ENCODE data around the gene SNAP25.

SNAP25 gene

GRCh38 chr20:10319855-10320254 lies 101.2 kb downstream of the SNAP25 start:
- no peak for TF ChIP-seq CTCF (IDR thresholded peaks at IDR 0.05; ENCODE audit: control extremely low read depth, extremely low read depth, low read depth, missing control alignments)
- DNase-seq (ENCODE audit: extremely low spot score): no peak
- ChIA-PET CTCF (no interaction called here), POLR2A (no interaction called here)

GRCh38 chr20:10321138-10321717 lies 102.6 kb downstream of the SNAP25 start:
- TF ChIP-seq CTCF (IDR thresholded peaks at IDR 0.05; ENCODE audit: control extremely low read depth, extremely low read depth, low read depth, missing control alignments): no peak
- CTCF ChIA-PET: no interaction called here
- POLR2A ChIA-PET: no interaction called here
- no peak for DNase-seq (ENCODE audit: extremely low spot score)

DNA sequence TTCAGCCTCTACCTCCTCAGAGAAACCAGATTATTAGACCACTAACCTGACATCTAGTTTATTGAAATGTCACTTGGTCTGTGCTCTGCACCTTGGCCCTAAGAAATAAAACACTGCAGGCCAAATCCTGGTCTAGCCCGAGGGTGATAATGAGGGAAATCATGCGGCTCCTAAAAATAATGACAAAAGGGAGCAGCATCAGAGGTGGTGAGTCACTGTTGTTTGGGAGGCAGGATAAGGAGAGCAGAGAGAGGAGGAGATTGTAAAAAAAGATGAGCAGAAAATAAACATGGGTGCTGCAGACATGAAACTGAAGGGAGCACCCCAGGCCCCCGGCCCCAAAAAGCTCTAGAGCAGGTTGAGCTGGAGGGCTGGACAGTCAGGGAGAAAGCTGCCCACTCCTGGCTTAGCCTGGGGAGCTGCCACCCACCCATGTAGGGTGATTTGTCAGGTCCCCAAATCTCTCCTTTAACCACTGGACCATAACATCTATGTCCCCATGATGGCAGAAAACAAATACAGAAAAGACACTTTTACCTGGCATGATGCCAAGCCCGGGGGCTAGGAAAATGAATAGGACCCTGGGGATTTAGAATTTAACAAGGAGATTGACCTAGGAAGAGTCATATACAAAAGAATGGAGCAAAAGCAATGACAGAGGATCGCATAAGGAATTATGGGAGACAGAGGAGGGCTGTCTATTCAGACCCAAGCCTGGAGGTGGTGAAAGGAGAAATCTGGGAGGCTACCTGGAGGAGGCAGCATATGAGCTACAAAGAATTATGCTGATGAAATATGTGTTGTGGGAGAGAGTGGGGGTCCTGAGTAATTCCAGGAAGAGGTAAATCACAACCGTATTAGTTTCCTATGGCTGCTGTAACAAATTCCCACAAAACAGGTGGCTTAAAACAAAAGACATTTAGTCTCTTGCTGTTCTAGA lies 103.7 kb downstream of the SNAP25 start:
- TF ChIP-seq CTCF (IDR thresholded peaks at IDR 0.05; ENCODE audit: control extremely low read depth, extremely low read depth, low read depth, missing control alignments): no peak
- no peak for DNase-seq (ENCODE audit: extremely low spot score)
- ChIA-PET CTCF (no interaction called here), POLR2A (no interaction called here)

- TF ChIP-seq CTCF (IDR thresholded peaks at IDR 0.05; ENCODE audit: control extremely low read depth, extremely low read depth, low read depth, missing control alignments): no peak
- CTCF ChIA-PET: no interaction called here
- POLR2A ChIA-PET: no interaction called here
- DNase-seq (ENCODE audit: extremely low spot score): no peak
Observed at GRCh38 chr20:10323729-10324128, 105.1 kb downstream of the SNAP25 start.

DNA sequence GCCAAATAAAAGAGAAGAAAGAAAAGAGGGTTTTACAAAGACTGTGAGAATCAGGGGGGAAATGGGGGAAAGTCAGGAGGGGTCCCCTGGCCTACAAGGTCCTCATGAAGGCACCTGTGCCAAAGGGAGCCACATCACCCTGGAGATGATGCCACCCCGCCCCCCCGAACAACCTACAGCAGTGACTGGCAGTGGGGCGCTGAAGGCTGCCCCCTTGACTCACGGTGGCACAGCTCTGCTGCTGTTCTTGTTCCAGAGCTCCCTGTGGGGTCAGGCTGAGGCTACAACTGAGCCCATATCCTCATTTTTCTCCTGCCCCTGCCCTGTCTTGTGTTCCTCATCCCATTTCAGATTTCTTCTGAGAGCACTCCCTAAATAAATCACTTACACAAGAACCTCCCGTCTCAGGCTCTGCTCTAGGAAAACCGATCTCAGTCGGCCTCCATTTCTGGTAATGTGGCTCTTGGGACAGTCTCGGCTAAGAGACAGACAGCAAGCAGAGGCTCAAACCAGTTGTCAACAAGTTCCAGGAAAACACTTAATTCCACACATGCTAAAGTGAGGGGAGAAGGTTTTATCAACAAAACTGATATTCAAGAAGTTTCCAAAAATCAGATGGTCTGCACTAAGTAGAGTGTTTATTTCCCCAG lies 105.7 kb downstream of the SNAP25 start:
- POLR2A ChIA-PET: no interaction called here
- CTCF ChIA-PET: no interaction called here
- no peak for TF ChIP-seq CTCF (IDR thresholded peaks at IDR 0.05; ENCODE audit: control extremely low read depth, extremely low read depth, low read depth, missing control alignments)
- DNase-seq (ENCODE audit: extremely low spot score): no peak

DNA sequence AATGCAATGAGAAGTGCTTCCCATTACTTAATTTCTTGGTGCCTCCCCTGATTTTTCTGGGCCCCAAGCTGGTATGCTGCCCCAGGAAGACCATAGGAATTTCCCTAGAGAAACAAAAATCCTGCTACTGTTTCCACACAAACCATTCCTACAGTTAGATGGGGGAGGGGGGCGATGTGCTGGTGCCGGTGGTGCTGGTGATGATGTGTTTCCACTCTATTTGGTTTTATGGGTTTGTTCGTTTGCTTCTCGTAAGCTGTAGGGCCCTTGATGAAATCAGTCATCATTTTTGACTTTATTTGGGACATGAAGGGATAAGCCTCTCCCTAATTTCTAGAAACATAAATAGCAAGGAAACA lies 110.2 kb downstream of the SNAP25 start:
- ChIA-PET POLR2A (no interaction called here), CTCF (no interaction called here)
- DNase-seq (ENCODE audit: extremely low spot score): no peak
- no peak for TF ChIP-seq CTCF (IDR thresholded peaks at IDR 0.05; ENCODE audit: control extremely low read depth, extremely low read depth, low read depth, missing control alignments)

Measured in GM10248 (cell line).